D721Med (cell line): ENCODE results near the gene HEPHL1.
"Not testable (repeated sequence)": the region's sequence is repeated elsewhere in the genome, so short reads cannot be mapped to it uniquely, and the experiment has no call there.

Experiments
- DNase-seq: peaks from one replicate; pipeline ENCODE4 v3.0.0; 2011; ENCODE audit warnings: low spot score; ENCODE audit not compliant: insufficient read length
- FAIRE-seq: peaks from 2 replicates; lab custom pipeline; 2011; peaks lifted over from hg19 to GRCh38; lab: Jason Lieb, UNC
- TF ChIP-seq, protein P1 (sequence below): IDR thresholded peaks from 2 replicates; pipeline ENCODE4 v1.5.1; 2012; ENCODE audit warnings: mild to moderate bottlenecking, control low read depth; ENCODE audit not compliant: insufficient read depth; ENCODE audit errors: missing control alignments

Gene HEPHL1

DNA sequence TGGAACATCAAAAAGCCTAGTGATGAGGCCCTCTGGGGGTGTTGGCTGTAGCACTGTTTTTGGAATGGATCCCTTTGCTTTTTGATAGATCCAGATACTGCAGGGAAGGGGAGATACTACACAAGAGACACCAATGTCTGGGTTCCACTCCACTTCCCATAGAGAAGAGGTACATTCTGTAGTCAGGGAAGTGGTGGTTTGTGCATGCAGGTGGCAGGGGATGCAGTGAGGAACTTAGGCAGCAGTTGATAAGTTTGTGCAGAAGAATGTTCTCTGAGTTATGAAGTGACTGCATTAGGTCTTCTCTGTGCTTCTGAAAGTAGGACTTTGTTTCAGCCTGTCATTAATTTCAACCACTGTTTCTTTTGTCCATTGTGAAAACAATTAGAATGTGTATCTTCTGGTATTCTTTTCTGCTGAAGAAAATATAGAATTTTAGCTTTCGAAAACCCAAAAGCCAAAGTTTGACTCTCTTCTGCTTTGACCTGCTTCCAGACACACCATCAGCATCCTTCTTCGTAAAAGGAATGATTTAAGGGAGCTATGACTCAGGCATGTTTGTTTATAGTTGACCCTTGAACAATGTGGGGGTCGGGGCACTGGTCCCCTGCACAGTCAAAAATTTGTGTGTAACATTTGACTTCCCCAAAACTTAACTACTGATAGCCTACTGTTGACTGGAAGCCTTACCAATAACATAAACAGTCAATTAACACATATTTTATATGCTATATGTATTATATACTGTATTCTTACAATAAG is 133.1 kb downstream of the HEPHL1 start:
- DNase-seq (no peak), FAIRE-seq (no peak)
- TF ChIP-seq, protein P1, sequence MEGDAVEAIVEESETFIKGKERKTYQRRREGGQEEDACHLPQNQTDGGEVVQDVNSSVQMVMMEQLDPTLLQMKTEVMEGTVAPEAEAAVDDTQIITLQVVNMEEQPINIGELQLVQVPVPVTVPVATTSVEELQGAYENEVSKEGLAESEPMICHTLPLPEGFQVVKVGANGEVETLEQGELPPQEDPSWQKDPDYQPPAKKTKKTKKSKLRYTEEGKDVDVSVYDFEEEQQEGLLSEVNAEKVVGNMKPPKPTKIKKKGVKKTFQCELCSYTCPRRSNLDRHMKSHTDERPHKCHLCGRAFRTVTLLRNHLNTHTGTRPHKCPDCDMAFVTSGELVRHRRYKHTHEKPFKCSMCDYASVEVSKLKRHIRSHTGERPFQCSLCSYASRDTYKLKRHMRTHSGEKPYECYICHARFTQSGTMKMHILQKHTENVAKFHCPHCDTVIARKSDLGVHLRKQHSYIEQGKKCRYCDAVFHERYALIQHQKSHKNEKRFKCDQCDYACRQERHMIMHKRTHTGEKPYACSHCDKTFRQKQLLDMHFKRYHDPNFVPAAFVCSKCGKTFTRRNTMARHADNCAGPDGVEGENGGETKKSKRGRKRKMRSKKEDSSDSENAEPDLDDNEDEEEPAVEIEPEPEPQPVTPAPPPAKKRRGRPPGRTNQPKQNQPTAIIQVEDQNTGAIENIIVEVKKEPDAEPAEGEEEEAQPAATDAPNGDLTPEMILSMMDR: no peak

DNA sequence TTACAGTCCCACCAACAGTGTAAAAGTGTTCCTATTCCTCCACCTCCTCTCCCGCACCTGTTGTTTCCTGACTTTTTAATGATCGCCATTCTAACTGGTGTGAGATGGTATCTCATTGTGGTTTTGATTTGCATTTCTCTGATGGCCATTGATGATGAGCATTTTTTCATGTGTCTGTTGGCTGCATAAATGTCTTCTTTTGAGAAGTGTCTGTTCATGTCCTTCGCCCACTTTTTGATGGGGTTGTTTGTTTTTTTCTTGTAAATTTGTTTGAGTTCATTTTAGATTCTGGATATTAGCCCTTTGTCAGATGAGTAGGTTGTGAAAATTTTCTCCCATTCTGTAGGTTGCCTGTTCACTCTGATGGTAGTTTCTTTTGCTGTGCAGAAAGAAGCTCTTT is 136.2 kb downstream of the HEPHL1 start:
- DNase-seq, FAIRE-seq: not testable (repeated sequence)
